GM19438 (cell line): ENCODE results near the gene ZNF423.
A peak's percentile ranks its signal among the peaks of the same experiment; 100 is the strongest.

Experiments
- ATAC-seq: cut with Tn5 transposase; IDR thresholded peaks from one replicate; pipeline ENCODE4 v1.9.1; 2021; ENCODE audit warnings: low read depth; ENCODE audit not compliant: unreplicated experiment

Gene ZNF423

GRCh38 chr16:49459953-49460735 is 395.8 kb downstream of the ZNF423 start:
- ATAC-seq = no peak

GRCh38 chr16:49458656-49459445 is 397.1 kb downstream of the ZNF423 start:
- ATAC-seq = no peak

- no peak for ATAC-seq
Measured at GRCh38 chr16:49458243-49458642, 397.7 kb downstream of the ZNF423 start.

- no peak for ATAC-seq
Measured at GRCh38 chr16:49457196-49457595, 398.7 kb downstream of the ZNF423 start.

- ATAC-seq = no peak
Measured at GRCh38 chr16:49456763-49457162, 399.1 kb downstream of the ZNF423 start.

GRCh38 chr16:49455991-49456745 is 399.7 kb downstream of the ZNF423 start:
- no peak for ATAC-seq

- ATAC-seq = no peak
Measured at GRCh38 chr16:49455181-49455990, 400.5 kb downstream of the ZNF423 start.

- ATAC-seq = no peak
Measured at GRCh38 chr16:49454426-49455180, 401.3 kb downstream of the ZNF423 start.

- ATAC-seq = no peak
Measured at GRCh38 chr16:49453983-49454382, 401.9 kb downstream of the ZNF423 start.

- no peak for ATAC-seq
Measured at GRCh38 chr16:49453021-49453420, 402.9 kb downstream of the ZNF423 start.

GRCh38 chr16:49452578-49452977 is 403.3 kb downstream of the ZNF423 start:
- ATAC-seq = no peak

- no peak for ATAC-seq
Measured at GRCh38 chr16:49452108-49452507, 403.8 kb downstream of the ZNF423 start.

GRCh38 chr16:49446805-49447204 is 409.1 kb downstream of the ZNF423 start:
- ATAC-seq = no peak

GRCh38 chr16:49443576-49443975 is 412.3 kb downstream of the ZNF423 start:
- no peak for ATAC-seq

- no peak for ATAC-seq
Measured at GRCh38 chr16:49442805-49443204, 413.1 kb downstream of the ZNF423 start.

- ATAC-seq = peak; percentile 99
Measured at GRCh38 chr16:49441366-49441780, 414.5 kb downstream of the ZNF423 start.

- no peak for ATAC-seq
Measured at GRCh38 chr16:49440156-49441065, 415.5 kb downstream of the ZNF423 start.

GRCh38 chr16:49439676-49440075 is 416.2 kb downstream of the ZNF423 start:
- ATAC-seq = no peak

- ATAC-seq = no peak
Measured at GRCh38 chr16:49439050-49439449, 416.9 kb downstream of the ZNF423 start.
